H9 (cell line): ENCODE measurements around the gene MINPP1. TPM values are rescaled to one million over a fixed set of nuclear protein-coding genes. Genes with fewer than 3 reads are reported as not detected.

Experiments
- DNase-seq: peaks from one replicate; pipeline ENCODE4 v3.0.0-alpha.2; 2017
- H2AFZ ChIP-seq: one replicate; pipeline ENCODE4 v1.6.1; 2013; ENCODE audit warnings: mild to moderate bottlenecking, low read length, control low read depth, moderate library complexity
- H2AK5ac ChIP-seq: 2 replicates; pipeline ENCODE4 v1.6.1; 2013; ENCODE audit warnings: low read length, control low read depth, mixed read lengths; ENCODE audit not compliant: insufficient read length
- H2BK120ac ChIP-seq: one replicate; pipeline ENCODE4 v1.6.1; 2013; ENCODE audit warnings: low read depth, mild to moderate bottlenecking, low read length, control low read depth, inconsistent platforms; ENCODE audit not compliant: poor library complexity, severe bottlenecking
- H2BK12ac ChIP-seq: 2 replicates; pipeline ENCODE4 v1.6.1; 2013; ENCODE audit warnings: low read length, control low read depth, mixed read lengths, low read depth; ENCODE audit not compliant: insufficient read length
- H2BK15ac ChIP-seq: 2 replicates; pipeline ENCODE4 v1.6.1; 2013; ENCODE audit warnings: low read depth, low read length, control low read depth
- H2BK20ac ChIP-seq: one replicate; pipeline ENCODE4 v1.6.1; 2013; ENCODE audit warnings: low read depth, mild to moderate bottlenecking, low read length, control low read depth, inconsistent platforms; ENCODE audit not compliant: poor library complexity, severe bottlenecking
- H2BK5ac ChIP-seq: 2 replicates; pipeline ENCODE4 v1.6.1; 2013; ENCODE audit warnings: low read length, control low read depth, mixed read lengths; ENCODE audit not compliant: insufficient read length
- H3K14ac ChIP-seq: 2 replicates; pipeline ENCODE4 v1.6.1; 2013; ENCODE audit warnings: low read length, control low read depth; ENCODE audit not compliant: insufficient read depth
- H3K18ac ChIP-seq: 2 replicates; pipeline ENCODE4 v1.6.1; 2013; ENCODE audit warnings: low read depth, mild to moderate bottlenecking, mixed read lengths, low read length, control low read depth; ENCODE audit not compliant: insufficient read length
- H3K23ac ChIP-seq: 2 replicates; pipeline ENCODE4 v1.6.1; 2013; ENCODE audit warnings: low read length, control low read depth, mixed read lengths, low read depth; ENCODE audit not compliant: insufficient read length
- H3K23me2 ChIP-seq: 2 replicates; pipeline ENCODE4 v1.6.1; 2013; ENCODE audit warnings: low read depth, mild to moderate bottlenecking, mixed read lengths, low read length, control low read depth; ENCODE audit not compliant: insufficient read length, poor library complexity, severe bottlenecking
- H3K27ac ChIP-seq: 2 replicates; pipeline ENCODE4 v1.5.1; 2013; ENCODE audit warnings: low read length, control low read depth, mixed read lengths, low read depth; ENCODE audit not compliant: insufficient read length
- H3K27me3 ChIP-seq: 2 replicates; pipeline ENCODE4 v1.6.1; 2013; ENCODE audit warnings: low read length, control low read depth, inconsistent platforms; ENCODE audit not compliant: insufficient read depth
- H3K4ac ChIP-seq: 2 replicates; pipeline ENCODE4 v1.6.1; 2013; ENCODE audit warnings: low read depth, mild to moderate bottlenecking, control low read depth, inconsistent platforms, low read length, moderate library complexity
- H3K4me1 ChIP-seq: 2 replicates; pipeline ENCODE4 v1.6.1; 2013; ENCODE audit warnings: low read length, control low read depth, inconsistent platforms; ENCODE audit not compliant: insufficient read depth
- H3K4me2 ChIP-seq: 2 replicates; pipeline ENCODE4 v1.6.1; 2013; ENCODE audit warnings: low read length, control low read depth, mixed read lengths; ENCODE audit not compliant: insufficient read length, insufficient read depth
- H3K56ac ChIP-seq: 2 replicates; pipeline ENCODE4 v1.6.1; 2013; ENCODE audit warnings: low read depth, mild to moderate bottlenecking, mixed read lengths, low read length, control low read depth; ENCODE audit not compliant: insufficient read length
- H3K79me1 ChIP-seq: 2 replicates; pipeline ENCODE4 v1.6.1; 2013; ENCODE audit warnings: low read depth, mild to moderate bottlenecking, moderate library complexity, low read length, control low read depth, inconsistent platforms; ENCODE audit not compliant: insufficient read depth, poor library complexity, severe bottlenecking
- H3K79me2 ChIP-seq: 2 replicates; pipeline ENCODE4 v1.6.1; 2013; ENCODE audit warnings: low read length, control low read depth, inconsistent platforms; ENCODE audit not compliant: insufficient read depth
- H3K9ac ChIP-seq: 2 replicates; pipeline ENCODE4 v1.6.1; 2013; ENCODE audit warnings: low read length, control low read depth, mixed read lengths; ENCODE audit not compliant: insufficient read length; ENCODE audit errors: extremely low read depth
- H3K9me3 ChIP-seq: one replicate; pipeline ENCODE4 v1.6.1; 2013; ENCODE audit warnings: low read depth, low read length, inconsistent platforms; ENCODE audit not compliant: control insufficient read depth
- H3T11ph ChIP-seq: one replicate; pipeline ENCODE4 v1.6.1; 2013; ENCODE audit warnings: mild to moderate bottlenecking, low read length, control low read depth, inconsistent platforms
- H4K20me1 ChIP-seq: one replicate; pipeline ENCODE4 v1.6.1; 2013; ENCODE audit not compliant: control insufficient read depth, insufficient read length, insufficient read depth
- H4K5ac ChIP-seq: 2 replicates; pipeline ENCODE4 v1.6.1; 2013; ENCODE audit warnings: low read depth, mild to moderate bottlenecking, mixed read lengths, low read length, control low read depth; ENCODE audit not compliant: insufficient read length
- H4K8ac ChIP-seq: replicated peaks from 2 replicates; pipeline ENCODE4 v1.6.1; 2013; ENCODE audit warnings: low read length, control low read depth, mixed read lengths, low read depth; ENCODE audit not compliant: insufficient read length
- H4K91ac ChIP-seq: 2 replicates; pipeline ENCODE4 v1.6.1; 2013; ENCODE audit warnings: low read depth, mild to moderate bottlenecking, moderate library complexity, mixed read lengths, low read length, control low read depth; ENCODE audit not compliant: insufficient read length
- H3K27ac Mint-ChIP-seq, 3 experiments: 2 replicates in 2 of 3; 3 replicates in 1 of 3; pipeline ENCODE4 v1.8.0; 2020 to 2021; ENCODE audit warnings: mixed read lengths in 3 of 3, mild to moderate bottlenecking in 1 of 3, moderate library complexity in 1 of 3
- H3K27me3 Mint-ChIP-seq: 2 replicates; pipeline ENCODE4 v1.8.0; 2021; ENCODE audit warnings: low read depth, mild to moderate bottlenecking, moderate library complexity, mixed read lengths
- H3K36me3 Mint-ChIP-seq, 3 experiments: 2 replicates in 2 of 3; 3 replicates in 1 of 3; pipeline ENCODE4 v1.8.0; 2020 to 2021; ENCODE audit warnings: low read depth in 3 of 3, mixed read lengths in 3 of 3; ENCODE audit not compliant: insufficient read depth in 1 of 3
- H3K4me1 Mint-ChIP-seq, 2 experiments: 2 replicates each; pipeline ENCODE4 v1.8.0; 2020; ENCODE audit warnings: mixed read lengths in 2 of 2
- H3K4me3 Mint-ChIP-seq, 2 experiments: 2 replicates in 1 of 2; 3 replicates in 1 of 2; pipeline ENCODE4 v1.8.0; 2020 to 2021; ENCODE audit warnings: mild to moderate bottlenecking in 2 of 2, mixed read lengths in 2 of 2, moderate library complexity in 1 of 2
- H3K9me3 Mint-ChIP-seq, 2 experiments: 2 replicates in 1 of 2; 3 replicates in 1 of 2; pipeline ENCODE4 v1.8.0; 2020; ENCODE audit warnings: mild to moderate bottlenecking in 2 of 2, mixed read lengths in 2 of 2, moderate library complexity in 1 of 2
- WGBS: extraction: QIAGEN DNeasy Blood & Tissue Kit; methylation state at CpG from one replicate; pipeline ENCODE4 v1.1.7; 2013; ENCODE audit warnings: missing lambda C conversion rate, low lambda C conversion rate, mixed read lengths; ENCODE audit not compliant: insufficient read length; ENCODE audit errors: extremely low coverage; 5-methylcytosine and 5-hydroxymethylcytosine counted together
- total RNA-seq: library from RNA; stranded (reverse); gene quantifications from 2 replicates; pipeline ENCODE4 v1.2.1, GENCODE V29; 2021
- TF ChIP-seq, protein P1 (sequence below): fragments of 200-600 bp; sonication (generic); conservative IDR thresholded peaks from 3 replicates; pipeline ENCODE4 v1.8.0; 2021; ENCODE audit warnings: antibody characterized with exemption, mild to moderate bottlenecking

The MINPP1 gene
- total RNA-seq, 1 experiment from 2014 or later = 30.3 TPM

DNA sequence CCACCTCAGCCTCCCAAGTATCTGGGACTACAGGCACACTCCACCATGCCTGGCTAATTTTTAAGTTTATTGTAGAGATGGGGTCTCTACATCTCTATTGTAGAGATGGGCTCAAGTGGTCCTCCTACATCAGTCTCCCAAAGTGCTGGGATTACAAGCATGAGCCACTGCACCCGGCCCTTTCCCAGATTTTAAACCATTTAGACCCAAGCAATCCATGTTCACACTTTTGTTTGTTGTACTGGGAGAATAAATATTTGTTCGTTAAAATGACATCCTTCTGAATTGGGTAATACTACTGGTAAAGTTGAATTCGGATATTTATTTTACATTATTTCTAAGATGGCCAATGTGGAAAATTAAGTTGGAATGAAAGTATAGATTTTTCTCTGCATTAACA is 52.7 kb downstream of the MINPP1 start:
- Histone ChIP-seq H2BK12ac (no peak overlapping the region), H2BK120ac (no peak overlapping the region), H3K56ac (no peak overlapping the region), H3K4me2 (no peak overlapping the region), H3K27ac (no peak overlapping the region), H2AFZ (no peak overlapping the region), H4K91ac (no peak overlapping the region), H3K9ac (no peak overlapping the region), H2BK20ac (no peak overlapping the region), H3K4ac (no peak overlapping the region), H3K4me1 (peaks cover 10% of the 10 kb centered on the region; the same call in 1 of the 2 replicates), H3K18ac (no peak overlapping the region), H3K27me3 (no peaks in the 10 kb centered on the region), H2AK5ac (no peak overlapping the region), H4K8ac (no peak overlapping the region), H3K23me2 (no peaks in the 10 kb centered on the region), H3K79me1 (no peaks in the 10 kb centered on the region), H2BK15ac (no peak overlapping the region), H3K23ac (no peak overlapping the region), H3T11ph (no peak overlapping the region), H2BK5ac (no peak overlapping the region), H3K14ac (no peak overlapping the region), H4K20me1 (no peaks in the 10 kb centered on the region), H3K79me2 (no peaks in the 10 kb centered on the region), H3K9me3 (no peaks in the 10 kb centered on the region), H4K5ac (no peak overlapping the region)
- no peak overlapping the region for H3K27ac Mint-ChIP-seq
- 100% methylated on average over 1 of the region's 3 CpGs for WGBS
- DNase-seq = no peak
- H3K9me3 Mint-ChIP-seq = peaks cover 1 to 3% of the 10 kb centered on the region in 2 experiments
- no peaks in the 10 kb centered on the region for H3K27me3 Mint-ChIP-seq
- TF ChIP-seq, protein P1, sequence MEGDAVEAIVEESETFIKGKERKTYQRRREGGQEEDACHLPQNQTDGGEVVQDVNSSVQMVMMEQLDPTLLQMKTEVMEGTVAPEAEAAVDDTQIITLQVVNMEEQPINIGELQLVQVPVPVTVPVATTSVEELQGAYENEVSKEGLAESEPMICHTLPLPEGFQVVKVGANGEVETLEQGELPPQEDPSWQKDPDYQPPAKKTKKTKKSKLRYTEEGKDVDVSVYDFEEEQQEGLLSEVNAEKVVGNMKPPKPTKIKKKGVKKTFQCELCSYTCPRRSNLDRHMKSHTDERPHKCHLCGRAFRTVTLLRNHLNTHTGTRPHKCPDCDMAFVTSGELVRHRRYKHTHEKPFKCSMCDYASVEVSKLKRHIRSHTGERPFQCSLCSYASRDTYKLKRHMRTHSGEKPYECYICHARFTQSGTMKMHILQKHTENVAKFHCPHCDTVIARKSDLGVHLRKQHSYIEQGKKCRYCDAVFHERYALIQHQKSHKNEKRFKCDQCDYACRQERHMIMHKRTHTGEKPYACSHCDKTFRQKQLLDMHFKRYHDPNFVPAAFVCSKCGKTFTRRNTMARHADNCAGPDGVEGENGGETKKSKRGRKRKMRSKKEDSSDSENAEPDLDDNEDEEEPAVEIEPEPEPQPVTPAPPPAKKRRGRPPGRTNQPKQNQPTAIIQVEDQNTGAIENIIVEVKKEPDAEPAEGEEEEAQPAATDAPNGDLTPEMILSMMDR = no peak
- peaks cover 10 to 15% (median 14%) of the 10 kb centered on the region in 3 experiments; a peak in 6 of 7 replicates for H3K36me3 Mint-ChIP-seq
- peaks cover 17 to 18% of the 10 kb centered on the region in 2 experiments for H3K4me1 Mint-ChIP-seq
- no peak overlapping the region for H3K4me3 Mint-ChIP-seq
